ENCODE data around the gene FCHO1. TPM values are rescaled to one million over a fixed set of nuclear protein-coding genes. Genes with fewer than 3 reads are reported as not detected.

The FCHO1 gene
- total RNA-seq, 4 donors from 2014 or later = 0.60 to 26.9 (median 3.8) TPM

DNA sequence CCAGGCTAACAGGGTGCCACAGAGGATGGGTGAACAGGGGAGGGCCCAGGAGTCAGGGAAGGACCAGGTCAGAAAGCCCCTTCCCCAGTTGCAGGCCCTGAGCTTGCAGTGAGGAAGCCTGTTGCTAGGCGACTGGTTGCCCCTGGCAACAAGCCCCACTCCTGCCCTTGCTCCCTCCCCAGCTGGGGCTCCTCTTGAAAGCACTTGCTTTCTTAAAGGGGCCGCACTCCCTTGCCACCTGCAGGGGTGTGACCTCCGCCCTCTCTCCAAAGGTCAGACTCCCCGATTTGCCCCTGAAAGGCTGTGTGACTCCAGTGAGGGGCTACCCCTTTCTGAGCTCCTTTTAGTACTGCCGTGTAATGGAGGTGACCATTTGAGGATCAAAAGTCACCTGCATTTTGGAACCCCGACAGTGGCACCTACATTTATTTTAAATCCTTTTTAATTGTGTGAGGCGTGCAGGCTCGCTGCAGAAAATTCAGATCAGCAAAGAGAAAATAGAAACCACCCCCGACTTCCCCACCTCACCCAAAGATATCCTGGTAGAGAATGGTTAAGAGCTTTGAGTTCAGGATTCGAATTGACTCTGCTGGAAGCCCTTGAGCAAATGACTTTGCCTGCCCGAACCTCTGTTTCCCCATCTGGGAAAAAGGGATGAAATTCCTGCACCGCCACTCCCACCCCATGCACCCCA, 4.8 kb downstream of the FCHO1 start:
- no peak for TF ChIP-seq POLR2A (IDR thresholded peaks at IDR 0.05)
- TF ChIP-seq EP300 (IDR thresholded peaks at IDR 0.05; ENCODE audit: low read depth) = no peak
- TF ChIP-seq POLR2AphosphoS5 (IDR thresholded peaks at IDR 0.05) = no peak
- TF ChIP-seq, protein P1, sequence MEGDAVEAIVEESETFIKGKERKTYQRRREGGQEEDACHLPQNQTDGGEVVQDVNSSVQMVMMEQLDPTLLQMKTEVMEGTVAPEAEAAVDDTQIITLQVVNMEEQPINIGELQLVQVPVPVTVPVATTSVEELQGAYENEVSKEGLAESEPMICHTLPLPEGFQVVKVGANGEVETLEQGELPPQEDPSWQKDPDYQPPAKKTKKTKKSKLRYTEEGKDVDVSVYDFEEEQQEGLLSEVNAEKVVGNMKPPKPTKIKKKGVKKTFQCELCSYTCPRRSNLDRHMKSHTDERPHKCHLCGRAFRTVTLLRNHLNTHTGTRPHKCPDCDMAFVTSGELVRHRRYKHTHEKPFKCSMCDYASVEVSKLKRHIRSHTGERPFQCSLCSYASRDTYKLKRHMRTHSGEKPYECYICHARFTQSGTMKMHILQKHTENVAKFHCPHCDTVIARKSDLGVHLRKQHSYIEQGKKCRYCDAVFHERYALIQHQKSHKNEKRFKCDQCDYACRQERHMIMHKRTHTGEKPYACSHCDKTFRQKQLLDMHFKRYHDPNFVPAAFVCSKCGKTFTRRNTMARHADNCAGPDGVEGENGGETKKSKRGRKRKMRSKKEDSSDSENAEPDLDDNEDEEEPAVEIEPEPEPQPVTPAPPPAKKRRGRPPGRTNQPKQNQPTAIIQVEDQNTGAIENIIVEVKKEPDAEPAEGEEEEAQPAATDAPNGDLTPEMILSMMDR (IDR thresholded peaks at IDR 0.05) = no peak
- Histone ChIP-seq H3K4me1 (peaks cover 0 to 16% (median 3%) of the 10 kb centered on the region in 4 donors), H3K27ac (no peak overlapping the region), H3K4me3 (no peak overlapping the region), H3K9me3 (no peaks in the 10 kb centered on the region), H3K36me3 (no peaks in the 10 kb centered on the region), H3K27me3 (no peaks in the 10 kb centered on the region)
- DNase-seq = peak; percentile 62
- intact Hi-C loops (cut with DNase I; ENCODE audit: low total_unique reads) = no loop called here
- in situ Hi-C loops (cut with MboI; ENCODE audit: low pct_ligation_motif_present in 1 of 4, low pct_unique_long_range_greater_than_20kb in 1 of 4, low sequenced_read_pairs in 3 of 4) = no loop called here
- 33 to 49% methylated on average over 1 to 12 of the region's 12 CpGs for WGBS, 2 donors (ENCODE audit: low coverage in 1 of 2)

- intact Hi-C loops (cut with DNase I; ENCODE audit: low total_unique reads) (no loop called here), in situ Hi-C loops (cut with MboI; ENCODE audit: low pct_ligation_motif_present in 1 of 4, low pct_unique_long_range_greater_than_20kb in 1 of 4, low sequenced_read_pairs in 3 of 4) (no loop called here)
- TF ChIP-seq POLR2A (IDR thresholded peaks at IDR 0.05) (no peak), EP300 (IDR thresholded peaks at IDR 0.05; ENCODE audit: low read depth) (no peak), POLR2AphosphoS5 (IDR thresholded peaks at IDR 0.05) (no peak)
- TF ChIP-seq, protein P1 (IDR thresholded peaks at IDR 0.05) = no peak
- no peak overlapping the region for H3K27ac ChIP-seq
- no peak overlapping the region for H3K4me3 ChIP-seq
- no peaks in the 10 kb centered on the region for H3K36me3 ChIP-seq
- DNase-seq = peak; percentile 71
- no peaks in the 10 kb centered on the region for H3K27me3 ChIP-seq
- peaks cover 0 to 16% (median 3%) of the 10 kb centered on the region in 4 donors for H3K4me1 ChIP-seq
- no peaks in the 10 kb centered on the region for H3K9me3 ChIP-seq
- WGBS, 2 donors (ENCODE audit: low coverage in 1 of 2) = 15% methylated on average over 9 of the region's 9 CpGs; no CpG with 5 or more reads in 1 of the 2 donors
These were observed 5.8 kb downstream of the FCHO1 start for GRCh38 chr19:17757125-17757524.

DNA sequence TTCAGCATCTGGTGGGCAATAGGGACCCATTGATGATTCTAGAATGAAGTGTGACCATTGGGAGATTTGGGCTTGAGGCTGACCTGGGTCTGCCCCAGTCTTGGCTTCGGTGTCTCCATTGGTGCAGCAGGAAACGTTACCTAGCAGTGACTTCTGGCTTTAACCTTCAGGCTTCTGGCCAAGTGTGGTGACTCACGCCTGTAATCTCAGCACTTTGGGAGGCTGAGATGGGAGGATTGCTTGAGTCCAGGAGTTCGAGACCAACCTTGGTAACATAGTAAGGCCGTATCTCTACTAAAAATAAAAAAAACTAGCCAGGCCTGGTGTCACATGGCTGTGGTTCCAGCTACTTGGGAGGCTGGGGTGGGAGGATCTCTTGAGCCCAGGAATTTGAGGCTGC, 7.2 kb downstream of the FCHO1 start:
- H3K4me3 ChIP-seq = no peak overlapping the region
- no peaks in the 10 kb centered on the region for H3K9me3 ChIP-seq
- intact Hi-C loops (cut with DNase I; ENCODE audit: low total_unique reads) (no loop called here), in situ Hi-C loops (cut with MboI; ENCODE audit: low pct_ligation_motif_present in 1 of 4, low pct_unique_long_range_greater_than_20kb in 1 of 4, low sequenced_read_pairs in 3 of 4) (no loop called here)
- DNase-seq = no peak
- H3K27ac ChIP-seq = no peak overlapping the region
- H3K27me3 ChIP-seq = no peaks in the 10 kb centered on the region
- no peak for TF ChIP-seq POLR2AphosphoS5 (IDR thresholded peaks at IDR 0.05)
- TF ChIP-seq POLR2A (IDR thresholded peaks at IDR 0.05) = no peak
- no peak for TF ChIP-seq EP300 (IDR thresholded peaks at IDR 0.05; ENCODE audit: low read depth)
- TF ChIP-seq, protein P1 (IDR thresholded peaks at IDR 0.05) = no peak
- WGBS, 2 donors (ENCODE audit: low coverage in 1 of 2) = 38 to 67% methylated on average over 2 to 5 of the region's 5 CpGs
- H3K4me1 ChIP-seq = peaks cover 0 to 16% (median 3%) of the 10 kb centered on the region in 4 donors
- H3K36me3 ChIP-seq = no peaks in the 10 kb centered on the region

DNA sequence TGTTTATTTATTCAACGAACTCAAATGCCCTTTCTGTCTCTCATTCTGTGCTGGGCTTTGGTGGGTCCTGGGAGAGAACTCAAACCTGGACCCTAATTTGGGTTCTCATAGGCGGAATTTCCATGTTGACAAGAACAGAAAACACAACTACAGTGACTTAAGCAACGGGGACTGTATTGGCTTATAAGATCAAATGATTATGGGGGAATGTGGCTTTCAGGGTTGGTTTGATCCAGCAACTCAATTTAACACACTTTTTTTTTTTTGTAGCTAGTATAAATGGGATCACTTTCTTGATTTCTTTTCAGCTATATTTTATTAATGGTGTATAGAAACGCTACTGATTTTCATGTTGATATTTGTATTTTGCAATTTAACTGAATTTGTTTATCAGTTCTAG, 9.9 kb downstream of the FCHO1 start:
- H3K27ac ChIP-seq = no peak overlapping the region
- no peak for DNase-seq
- TF ChIP-seq POLR2AphosphoS5 (IDR thresholded peaks at IDR 0.05) (no peak), EP300 (IDR thresholded peaks at IDR 0.05; ENCODE audit: low read depth) (no peak), POLR2A (IDR thresholded peaks at IDR 0.05) (no peak)
- TF ChIP-seq, protein P1 (IDR thresholded peaks at IDR 0.05) = no peak
- WGBS, 2 donors (ENCODE audit: low coverage in 1 of 2) = 58 to 73% methylated on average over 3 to 4 of the region's 4 CpGs
- no peaks in the 10 kb centered on the region for H3K27me3 ChIP-seq
- no peaks in the 10 kb centered on the region for H3K9me3 ChIP-seq
- H3K36me3 ChIP-seq = no peaks in the 10 kb centered on the region
- intact Hi-C loops (cut with DNase I; ENCODE audit: low total_unique reads) (no loop called here), in situ Hi-C loops (cut with MboI; ENCODE audit: low pct_ligation_motif_present in 1 of 4, low pct_unique_long_range_greater_than_20kb in 1 of 4, low sequenced_read_pairs in 3 of 4) (loop anchor here in 1 of 4 donors (10.0 kb wide), 1 partner anchor 56 kb away; no protein-coding TSS in a partner anchor)
- H3K4me1 ChIP-seq = peaks cover under 1 to 14% (median 6%) of the 10 kb centered on the region in 4 donors
- H3K4me3 ChIP-seq = no peak overlapping the region

All from transverse colon (tissue), 4 donors.